ENCODE measurements around the gene CHST12. TPM values are rescaled to one million over a fixed set of nuclear protein-coding genes. Genes with fewer than 3 reads are reported as not detected.

The CHST12 gene
- total RNA-seq, 6 donors from 2014 or later, result 10.2 to 35.9 (median 27.8) TPM

- Histone ChIP-seq H3K27ac (no peak overlapping the region), H3K4me1 (peaks cover 24 to 31% (median 27%) of the 10 kb centered on the region in 4 donors), H3K4me3 (no peak overlapping the region), H3K9me3 (no peaks in the 10 kb centered on the region), H3K27me3 (no peaks in the 10 kb centered on the region), H3K36me3 (no peaks in the 10 kb centered on the region)
- ATAC-seq (ENCODE audit: low FRiP score in 2 of 2), result no peak
- TF ChIP-seq POLR2AphosphoS5 (IDR thresholded peaks at IDR 0.05) (no peak), POLR2A (IDR thresholded peaks at IDR 0.05) (no peak)
- 89% methylated on average over 25 of the region's 28 CpGs; no CpG with 5 or more reads in 1 of the 2 donors for WGBS, 2 donors
- peak in 1 of 2 donors; percentile 74 for DNase-seq
Measured at GRCh38 chr7:2474813-2475677, 71.6 kb downstream of the CHST12 start.

GRCh38 chr7:2475678-2476015, 72.2 kb downstream of the CHST12 start:
- TF ChIP-seq EP300 (IDR thresholded peaks at IDR 0.05), result no peak
- no peak for TF ChIP-seq CTCF (IDR thresholded peaks at IDR 0.05)
- no peak for TF ChIP-seq POLR2AphosphoS5 (IDR thresholded peaks at IDR 0.05)
- H3K9me3 ChIP-seq, result no peaks in the 10 kb centered on the region
- no peaks in the 10 kb centered on the region for H3K36me3 ChIP-seq
- peak in 1 of 2 donors; percentile 77 for DNase-seq
- H3K4me3 ChIP-seq, result no peak overlapping the region
- H3K4me1 ChIP-seq, result peaks cover 24 to 31% (median 27%) of the 10 kb centered on the region in 4 donors
- ATAC-seq (ENCODE audit: low FRiP score in 2 of 2), result no peak
- H3K27ac ChIP-seq, result no peak overlapping the region
- WGBS, 2 donors, result 96% methylated on average over 17 of the region's 18 CpGs; no CpG with 5 or more reads in 1 of the 2 donors
- H3K27me3 ChIP-seq, result no peaks in the 10 kb centered on the region

GRCh38 chr7:2476298-2476697, 72.9 kb downstream of the CHST12 start, which contains the start of gene GRIFIN:
TSS of gene GRIFIN (minus strand) at chr7:2476398. CDS start at chr7:2476383, 15 bp downstream.
- WGBS, 2 donors, result 34 to 68% methylated on average over 3 to 9 of the region's 16 CpGs
- no peak for TF ChIP-seq EP300 (IDR thresholded peaks at IDR 0.05)
- TF ChIP-seq POLR2A (IDR thresholded peaks at IDR 0.05), result no peak
- TF ChIP-seq POLR2AphosphoS5 (IDR thresholded peaks at IDR 0.05), result no peak
- TF ChIP-seq CTCF (IDR thresholded peaks at IDR 0.05), result no peak
- H3K9me3 ChIP-seq, result no peaks in the 10 kb centered on the region
- no peak for ATAC-seq (ENCODE audit: low FRiP score in 2 of 2)
- no peak for DNase-seq
- no peak within 1 kb of the TSS for H3K27ac ChIP-seq
- H3K4me1 ChIP-seq, result peaks cover 20 to 27% (median 23%) of the 10 kb centered on the region in 4 donors
- H3K36me3 ChIP-seq, result no peaks in the 10 kb centered on the region
- H3K27me3 ChIP-seq, result no peaks in the 10 kb centered on the region
- no peak within 1 kb of the TSS for H3K4me3 ChIP-seq

GRCh38 chr7:2476776-2477446, 73.5 kb downstream of the CHST12 start:
- Histone ChIP-seq H3K9me3 (no peaks in the 10 kb centered on the region), H3K4me3 (no peak overlapping the region)
- no peak for ATAC-seq (ENCODE audit: low FRiP score in 2 of 2)

More at GRCh38 chr7:2476776-2477446, 73.5 kb downstream of the CHST12 start:
- TF ChIP-seq POLR2A (IDR thresholded peaks at IDR 0.05) (no peak), POLR2AphosphoS5 (IDR thresholded peaks at IDR 0.05) (no peak), CTCF (IDR thresholded peaks at IDR 0.05) (no peak), EP300 (IDR thresholded peaks at IDR 0.05) (no peak)
- no peaks in the 10 kb centered on the region for H3K36me3 ChIP-seq
- 65 to 82% methylated on average over 7 to 18 of the region's 25 CpGs for WGBS, 2 donors
- no peaks in the 10 kb centered on the region for H3K27me3 ChIP-seq
- peaks cover 15 to 21% (median 18%) of the 10 kb centered on the region in 4 donors for H3K4me1 ChIP-seq
- peak in 1 of 2 donors; percentile 82 for DNase-seq
- H3K27ac ChIP-seq, result no peak overlapping the region
